GM18502 (cell line): ENCODE measurements around the gene FOXE1.

Source experiments
- ATAC-seq: cut with Tn5 transposase; IDR thresholded peaks from one replicate; pipeline ENCODE4 v1.9.1; 2021; ENCODE audit warnings: mild to moderate bottlenecking; ENCODE audit not compliant: unreplicated experiment, poor library complexity

Gene FOXE1

DNA sequence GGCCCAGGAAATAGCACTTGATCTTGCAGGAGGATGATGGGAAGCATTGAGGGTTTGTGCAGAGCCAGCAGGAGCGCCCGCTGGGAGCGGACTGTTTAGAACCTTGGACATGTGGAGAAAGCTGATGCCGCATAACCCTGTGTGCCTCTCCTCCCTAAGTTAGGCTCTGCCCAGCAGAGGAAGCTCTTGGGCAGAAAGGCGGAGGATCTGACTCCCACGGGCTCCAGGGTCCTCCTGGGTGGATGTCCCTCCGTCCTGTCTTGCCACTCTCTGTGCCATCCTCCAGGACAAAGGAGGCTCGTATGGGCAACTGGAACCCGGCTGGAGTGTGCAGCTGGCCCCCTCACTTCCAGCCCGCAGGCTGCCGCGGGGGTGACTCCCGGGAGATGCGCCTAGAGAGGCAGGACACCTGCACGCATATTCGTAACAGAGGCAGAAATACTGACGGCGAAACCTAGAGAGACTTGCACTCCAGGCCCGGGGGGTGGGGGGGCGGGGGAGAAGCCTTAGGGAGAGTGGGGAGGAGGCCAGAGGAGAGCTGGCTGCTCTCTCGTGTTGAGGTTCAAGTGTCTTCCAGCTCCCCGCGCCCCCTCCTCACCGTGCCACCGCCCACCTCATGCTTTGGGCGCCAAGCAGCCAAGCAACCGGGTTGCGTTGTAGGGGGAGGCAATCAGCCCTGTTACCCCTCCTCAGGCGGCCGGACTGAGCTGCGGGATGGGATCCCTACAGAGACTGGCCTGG is 5.4 kb upstream of the FOXE1 start:
- ATAC-seq = no peak

DNA sequence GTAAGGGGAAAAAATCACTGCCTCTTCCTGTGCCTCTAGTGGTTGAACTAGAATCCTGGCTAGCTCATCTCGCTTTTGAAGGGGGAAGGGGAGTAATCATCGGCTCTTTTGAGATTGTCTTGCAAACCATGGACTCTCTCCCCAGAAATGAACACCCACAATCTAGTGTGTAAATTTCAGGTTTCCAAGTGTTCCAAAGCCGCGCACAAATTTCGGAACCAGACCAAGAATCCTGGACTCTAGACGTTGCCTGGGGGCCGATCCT is 4.9 kb upstream of the FOXE1 start:
- no peak for ATAC-seq

DNA sequence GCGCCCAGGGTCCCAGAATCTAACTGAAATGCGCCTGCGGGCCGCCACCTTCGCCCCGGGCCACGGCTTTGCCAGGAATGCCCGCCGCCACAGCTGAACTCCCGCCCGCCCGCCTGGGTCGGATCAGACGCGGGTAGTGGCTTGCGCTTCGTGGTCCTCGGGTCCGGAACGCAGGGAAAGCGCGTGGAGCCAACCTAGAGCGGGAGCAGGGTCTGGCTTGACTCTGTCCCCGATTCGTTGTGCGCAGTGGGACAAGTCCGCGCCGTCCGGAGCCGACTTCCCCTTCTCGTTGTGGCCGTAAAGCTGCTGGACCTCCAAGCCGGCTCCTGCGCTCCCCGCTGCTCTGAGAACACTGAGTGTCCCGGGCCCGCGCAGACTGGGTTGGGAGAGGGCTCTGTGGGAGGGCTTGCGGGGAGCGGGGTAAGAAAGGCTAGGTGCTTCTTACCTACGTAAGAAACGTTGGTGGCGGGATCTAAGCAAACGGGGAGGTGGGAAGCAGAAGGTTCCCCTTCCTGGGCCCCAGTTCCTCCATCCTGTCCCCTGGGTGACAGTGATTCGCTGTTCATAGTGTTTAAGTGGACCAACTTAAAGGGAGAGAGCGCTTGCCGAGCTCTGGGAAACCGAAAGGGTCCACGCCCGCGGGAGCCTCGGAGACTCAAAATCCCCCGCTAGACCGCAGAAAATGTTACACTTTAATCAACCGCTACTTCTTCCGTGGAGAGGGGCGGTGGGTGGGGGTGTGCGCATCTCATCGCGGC is 4.4 kb upstream of the FOXE1 start:
- no peak for ATAC-seq

DNA sequence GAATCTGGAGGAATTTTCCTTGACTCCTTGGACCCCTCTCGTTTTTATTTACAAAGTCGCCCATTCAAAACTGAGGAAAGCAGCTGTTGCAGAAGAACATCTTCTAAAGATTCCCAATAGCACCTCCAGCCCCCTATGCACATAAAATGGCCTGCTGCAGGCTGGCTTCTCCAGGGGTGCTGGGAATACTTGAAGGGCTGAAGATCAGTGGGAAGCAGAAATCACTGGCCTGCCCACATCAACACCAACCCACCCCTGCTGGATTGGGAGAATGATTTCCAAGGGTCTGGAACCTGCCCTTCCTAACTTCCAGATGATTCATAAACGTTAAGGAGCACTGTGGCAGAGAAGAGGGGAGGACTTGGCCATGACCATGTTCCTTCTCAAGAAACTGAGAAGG is 3.0 kb upstream of the FOXE1 start:
- no peak for ATAC-seq

DNA sequence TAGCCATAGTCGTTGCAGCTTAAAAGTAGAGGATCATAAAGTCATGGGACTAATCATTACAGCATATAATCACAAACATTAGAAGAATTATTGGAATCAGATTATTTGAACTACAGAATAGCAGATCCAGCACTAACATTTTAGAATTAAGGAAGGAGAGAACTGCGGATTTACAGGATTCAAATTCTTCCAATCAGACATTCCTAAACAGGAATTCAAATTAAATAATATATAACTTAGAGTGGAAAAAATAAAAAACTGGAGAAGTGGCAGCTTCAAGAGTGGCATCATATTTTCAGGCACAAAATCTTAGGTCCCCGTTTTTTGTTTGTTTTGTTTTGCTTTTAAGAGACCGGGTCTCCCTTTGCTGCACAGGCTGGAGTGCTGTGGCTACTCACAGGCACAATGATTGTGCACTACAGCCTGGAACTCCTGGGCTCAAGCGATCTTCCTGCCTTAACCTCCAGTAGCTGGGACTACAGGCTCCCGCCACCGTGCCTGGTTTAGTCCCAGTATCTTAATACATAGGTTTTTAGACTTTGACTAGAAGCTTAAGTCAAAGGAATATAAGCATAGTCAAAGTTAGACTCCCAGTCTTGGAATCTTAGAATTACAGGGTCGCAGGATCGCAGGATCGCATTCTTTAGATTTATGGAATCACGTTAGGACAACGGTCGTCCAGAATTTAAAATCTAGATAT is 2.1 kb upstream of the FOXE1 start:
- ATAC-seq = no peak

DNA sequence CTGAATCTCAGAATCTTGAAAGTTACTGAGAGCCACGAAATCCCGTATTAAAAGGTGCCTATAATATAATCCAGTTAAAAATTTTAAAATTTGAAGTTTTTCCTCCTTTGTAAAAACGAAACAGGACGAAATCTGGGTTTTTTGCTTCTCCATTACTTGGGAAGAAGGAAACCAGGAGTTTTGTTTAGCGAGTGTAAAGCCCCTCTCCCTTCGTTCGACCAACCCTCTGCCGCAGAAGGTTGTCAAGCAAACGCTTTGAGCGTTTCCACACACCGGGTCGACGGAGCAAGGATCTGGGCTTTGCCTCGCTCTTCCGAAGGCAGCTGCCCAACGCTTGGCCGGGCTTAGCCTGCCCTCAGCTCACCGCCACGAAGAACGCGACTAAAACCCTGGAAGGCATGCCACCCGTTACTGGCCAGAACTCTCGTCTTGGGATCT is 1.6 kb upstream of the FOXE1 start:
- ATAC-seq = no peak

DNA sequence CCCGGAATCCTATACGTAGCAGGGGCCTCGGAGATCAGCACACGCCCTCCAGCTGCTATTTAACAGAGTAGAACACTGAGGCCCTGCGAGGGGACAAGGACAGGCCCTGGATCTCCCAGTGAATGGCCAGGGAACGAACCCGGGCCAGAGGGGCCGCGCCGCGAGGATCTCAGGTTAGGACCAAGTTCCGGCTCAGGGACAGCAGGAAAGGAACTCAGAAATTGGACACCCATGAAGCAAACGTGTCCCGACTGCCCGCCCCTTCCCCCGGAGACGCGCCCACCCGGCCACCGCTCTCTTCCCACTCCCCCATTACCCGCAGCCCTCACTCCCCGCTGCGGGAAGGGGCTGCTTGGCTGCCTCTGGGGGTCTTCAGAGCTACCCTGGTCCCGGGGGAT is 1.0 kb upstream of the FOXE1 start:
- no peak for ATAC-seq

DNA sequence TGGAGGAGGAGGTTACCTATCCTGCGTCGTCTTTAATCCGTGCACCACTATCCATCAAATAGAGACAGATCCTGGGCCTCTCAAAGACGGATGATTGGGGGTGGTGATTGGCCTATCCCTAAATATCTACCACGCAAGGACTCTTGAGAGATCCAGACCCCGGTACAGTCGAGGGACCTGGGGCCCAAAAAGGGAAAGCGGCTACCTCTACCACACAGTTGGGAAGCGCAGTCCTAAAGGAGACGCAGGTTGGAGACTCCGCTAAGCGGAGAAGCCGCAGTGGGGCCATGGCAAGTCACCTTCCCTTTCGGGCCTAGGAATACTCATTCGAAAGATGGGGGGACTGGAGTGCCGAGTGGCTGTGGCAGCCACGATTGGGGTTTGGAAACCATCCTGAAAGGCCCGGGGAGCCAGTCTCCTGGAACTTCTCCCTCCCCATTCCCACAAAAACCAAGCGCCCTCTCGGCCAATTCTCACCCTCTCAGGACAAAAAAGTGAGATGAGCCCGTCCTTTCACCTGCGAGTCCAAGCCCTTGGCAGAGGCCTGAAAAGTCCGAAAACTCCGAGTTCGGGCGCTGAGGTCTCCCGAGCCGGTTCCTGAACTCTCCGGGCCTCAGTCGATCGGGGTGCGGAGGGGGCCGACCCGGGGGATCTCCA is 499 bp upstream of the FOXE1 start:
- ATAC-seq = no peak

DNA sequence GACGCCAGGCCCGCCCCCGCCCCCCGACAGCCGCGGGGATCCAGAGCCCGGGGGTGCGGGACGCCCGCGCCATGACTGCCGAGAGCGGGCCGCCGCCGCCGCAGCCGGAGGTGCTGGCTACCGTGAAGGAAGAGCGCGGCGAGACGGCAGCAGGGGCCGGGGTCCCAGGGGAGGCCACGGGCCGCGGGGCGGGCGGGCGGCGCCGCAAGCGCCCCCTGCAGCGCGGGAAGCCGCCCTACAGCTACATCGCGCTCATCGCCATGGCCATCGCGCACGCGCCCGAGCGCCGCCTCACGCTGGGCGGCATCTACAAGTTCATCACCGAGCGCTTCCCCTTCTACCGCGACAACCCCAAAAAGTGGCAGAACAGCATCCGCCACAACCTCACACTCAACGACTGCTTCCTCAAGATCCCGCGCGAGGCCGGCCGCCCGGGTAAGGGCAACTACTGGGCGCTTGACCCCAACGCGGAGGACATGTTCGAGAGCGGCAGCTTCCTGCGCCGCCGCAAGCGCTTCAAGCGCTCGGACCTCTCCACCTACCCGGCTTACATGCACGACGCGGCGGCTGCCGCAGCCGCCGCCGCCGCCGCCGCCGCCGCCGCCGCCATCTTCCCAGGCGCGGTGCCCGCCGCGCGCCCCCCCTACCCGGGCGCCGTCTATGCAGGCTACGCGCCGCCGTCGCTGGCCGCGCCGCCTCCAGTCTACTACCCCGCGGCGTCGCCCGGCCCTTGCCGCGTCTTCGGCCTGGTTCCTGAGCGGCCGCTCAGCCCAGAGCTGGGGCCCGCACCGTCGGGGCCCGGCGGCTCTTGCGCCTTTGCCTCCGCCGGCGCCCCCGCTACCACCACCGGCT is 1.0 kb downstream of the FOXE1 start:
- ATAC-seq = peak; percentile 53

DNA sequence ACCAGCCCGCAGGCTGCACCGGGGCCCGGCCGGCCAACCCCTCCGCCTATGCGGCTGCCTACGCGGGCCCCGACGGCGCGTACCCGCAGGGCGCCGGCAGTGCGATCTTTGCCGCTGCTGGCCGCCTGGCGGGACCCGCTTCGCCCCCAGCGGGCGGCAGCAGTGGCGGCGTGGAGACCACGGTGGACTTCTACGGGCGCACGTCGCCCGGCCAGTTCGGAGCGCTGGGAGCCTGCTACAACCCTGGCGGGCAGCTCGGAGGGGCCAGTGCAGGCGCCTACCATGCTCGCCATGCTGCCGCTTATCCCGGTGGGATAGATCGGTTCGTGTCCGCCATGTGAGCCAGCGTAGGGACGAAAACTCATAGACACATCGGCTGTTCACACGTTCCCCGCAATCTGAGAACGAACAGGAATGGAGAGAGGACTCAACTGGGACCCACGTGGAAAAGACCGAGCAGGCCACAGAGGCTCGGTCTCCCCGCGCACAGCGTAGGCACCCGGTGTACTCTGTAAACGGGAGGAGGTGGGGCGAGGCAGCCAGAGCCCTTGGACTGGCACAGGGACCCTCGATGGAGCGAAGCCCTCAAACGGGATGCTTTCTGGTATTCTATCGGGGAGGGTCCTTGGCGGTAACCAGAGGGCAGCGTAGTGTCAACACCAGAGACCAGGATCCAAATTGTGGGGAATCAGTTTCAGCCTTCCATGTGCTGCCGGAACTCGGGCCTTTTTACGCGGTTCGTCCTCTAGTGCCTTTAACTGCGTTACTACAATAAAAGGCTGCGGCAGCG is 1.9 kb downstream of the FOXE1 start:
- ATAC-seq = no peak

DNA sequence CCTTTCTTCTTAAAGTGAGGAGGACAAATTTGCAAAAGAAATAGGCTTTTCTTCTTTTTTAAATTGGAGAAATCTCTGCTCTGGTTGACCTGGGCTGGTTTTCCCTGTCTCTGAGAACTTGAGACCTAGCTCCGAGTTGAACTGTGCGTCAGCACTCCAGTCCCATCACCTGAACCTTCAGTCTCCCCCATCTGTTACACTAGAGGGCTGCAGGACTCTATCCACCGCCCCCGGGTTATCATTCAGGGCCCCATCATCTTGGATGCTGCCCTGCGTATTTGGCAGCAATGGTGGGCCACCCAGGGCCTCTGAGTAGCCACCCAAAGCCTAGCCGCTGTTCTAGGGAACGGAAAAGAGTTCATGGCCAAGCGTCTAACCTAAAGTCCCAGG is 2.5 kb downstream of the FOXE1 start:
- no peak for ATAC-seq

DNA sequence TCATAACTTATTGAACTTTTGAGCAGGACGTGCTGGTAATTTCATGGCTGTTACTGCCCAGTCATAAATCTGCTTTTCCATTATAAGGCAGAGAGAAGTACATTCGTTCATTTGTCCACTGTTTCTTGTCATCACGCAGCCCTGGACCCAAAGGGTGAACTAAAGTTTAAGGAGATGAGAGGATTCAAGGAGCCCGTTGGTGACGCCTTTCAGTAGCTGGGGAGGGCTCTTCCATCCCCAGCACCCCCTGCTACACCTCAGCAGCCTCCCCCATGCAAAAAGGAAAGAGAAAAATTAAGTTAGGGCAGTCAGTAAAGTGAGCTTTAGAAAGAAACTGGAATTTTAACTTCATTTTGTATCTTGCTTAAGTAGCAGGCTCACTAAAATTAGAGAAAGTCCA is 2.9 kb downstream of the FOXE1 start:
- no peak for ATAC-seq

DNA sequence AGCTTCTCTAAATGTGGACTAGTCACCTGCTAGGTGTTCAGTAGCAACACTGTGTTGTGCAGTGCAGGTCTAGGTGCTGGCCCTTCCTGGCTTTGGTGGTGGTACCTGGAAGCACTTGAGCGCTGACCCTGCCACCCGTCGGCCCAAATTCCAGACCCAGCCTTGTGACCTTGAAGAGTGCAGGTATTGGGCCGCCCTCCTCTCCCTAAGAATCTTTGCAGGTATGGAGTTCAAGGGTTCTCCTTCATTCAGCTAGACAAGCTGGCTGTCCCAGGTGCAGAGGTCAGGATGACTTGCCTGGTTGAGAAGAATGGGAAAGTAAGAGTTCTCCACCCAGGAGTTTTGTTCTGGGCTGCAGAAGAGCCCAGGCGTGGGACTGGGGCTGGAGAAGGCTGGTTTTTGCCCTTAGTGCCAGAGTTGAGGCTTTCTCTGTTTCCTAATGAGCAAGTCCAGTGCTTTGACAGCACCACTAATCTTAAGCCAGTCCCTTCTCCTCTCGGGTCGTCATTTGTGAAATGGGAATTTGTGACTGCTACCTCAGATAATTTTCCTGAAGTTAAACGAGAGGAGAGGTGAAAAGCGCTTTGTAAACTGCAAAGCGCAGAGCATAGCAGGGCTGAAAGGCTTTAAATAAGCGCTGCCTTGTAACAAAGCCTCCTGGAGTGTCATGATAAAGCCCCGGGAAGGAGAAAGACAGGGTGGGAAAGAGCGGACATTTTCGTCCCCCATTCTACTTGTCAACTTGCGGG is 4.0 kb downstream of the FOXE1 start:
- no peak for ATAC-seq

DNA sequence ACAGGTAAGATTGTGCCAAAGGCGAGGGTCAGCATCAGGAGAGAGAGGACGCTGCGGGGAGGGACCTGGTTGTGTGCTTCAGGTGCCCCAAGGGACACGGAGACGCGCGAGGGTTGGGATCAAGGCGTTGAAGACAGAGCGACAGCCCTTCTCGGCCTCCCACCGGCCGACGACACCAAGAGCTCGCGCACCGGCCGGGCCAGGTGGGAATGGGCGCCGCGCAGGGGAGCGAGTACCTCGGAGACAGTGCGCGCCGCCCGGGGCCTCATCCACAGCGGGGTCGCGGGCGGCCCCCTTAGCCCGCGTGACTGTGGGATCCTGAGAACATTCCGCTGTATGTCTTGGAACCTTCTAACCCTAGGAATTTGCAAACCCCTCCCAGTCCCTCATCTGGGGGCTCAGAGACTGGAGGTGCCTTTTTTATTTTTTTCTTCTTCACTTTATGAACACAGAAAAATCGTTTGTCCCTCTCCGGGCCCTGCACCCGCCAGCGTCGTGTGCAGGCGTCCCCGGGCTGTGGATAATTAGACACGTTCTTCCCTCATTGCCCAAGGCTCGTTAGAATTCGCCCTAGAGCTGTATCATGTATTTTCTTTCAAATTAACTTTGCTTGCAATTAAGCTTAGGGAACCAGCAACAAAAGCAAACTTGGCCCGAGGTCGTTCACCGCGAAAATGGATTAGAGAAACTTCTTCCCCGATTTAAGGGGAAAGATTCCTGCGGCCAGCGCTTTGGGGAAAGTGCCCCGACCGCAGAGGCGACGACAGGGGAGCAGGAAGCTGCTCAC is 4.8 kb downstream of the FOXE1 start:
- ATAC-seq = no peak

DNA sequence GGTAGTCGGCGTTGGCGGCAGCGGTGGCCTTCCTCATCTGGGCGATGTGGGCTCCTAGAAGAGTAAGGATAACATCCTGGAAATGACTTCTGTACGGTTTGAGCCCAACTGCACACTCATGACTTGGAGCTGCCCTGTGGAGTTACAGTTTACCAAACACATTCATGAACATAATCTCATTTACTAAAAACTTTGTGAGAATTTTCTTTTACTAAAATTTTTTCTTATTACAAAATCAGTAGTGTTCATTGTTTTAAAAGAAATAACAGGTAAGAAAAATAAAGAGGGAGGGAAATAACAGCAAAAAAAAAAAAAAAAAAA is 5.3 kb downstream of the FOXE1 start:
- no peak for ATAC-seq

DNA sequence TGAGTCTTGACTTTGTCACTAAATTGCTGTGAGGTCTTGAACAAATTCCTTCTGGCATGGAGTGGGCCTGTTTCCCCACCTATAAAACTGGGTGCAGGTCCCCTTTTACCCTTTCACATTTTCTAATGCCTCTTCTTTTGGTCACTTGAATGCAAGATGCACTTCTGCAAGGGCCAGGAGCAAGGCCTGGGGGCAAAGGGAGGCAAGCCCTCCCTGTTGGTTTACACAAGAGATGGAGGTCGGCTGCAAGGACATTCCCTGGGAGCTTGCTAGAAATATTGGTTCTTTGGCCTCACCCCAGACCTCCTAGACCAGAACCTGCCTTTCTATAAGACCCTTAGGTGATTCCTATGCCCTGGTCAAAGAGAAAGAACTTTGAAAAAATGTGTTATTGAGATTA is 5.8 kb downstream of the FOXE1 start:
- ATAC-seq = no peak

DNA sequence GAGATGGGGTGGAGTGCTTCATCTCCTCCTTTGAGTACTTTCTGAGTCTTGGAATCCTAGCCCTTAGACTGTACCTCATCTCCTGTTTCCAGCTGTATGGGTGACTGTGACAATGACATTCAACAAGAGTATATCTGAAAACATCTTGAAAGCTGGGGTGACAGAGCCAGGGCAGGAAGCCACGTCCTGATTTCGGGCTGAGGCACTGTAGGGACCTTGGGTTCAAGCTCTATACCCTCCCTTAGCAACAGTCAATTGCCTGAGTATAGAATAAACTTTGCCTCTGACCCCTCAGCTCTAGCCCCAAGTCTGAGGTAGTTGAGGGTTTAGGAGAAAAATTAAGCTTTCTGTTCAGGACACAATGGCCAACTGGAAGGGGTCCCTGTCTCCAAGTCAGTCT is 6.3 kb downstream of the FOXE1 start:
- no peak for ATAC-seq

DNA sequence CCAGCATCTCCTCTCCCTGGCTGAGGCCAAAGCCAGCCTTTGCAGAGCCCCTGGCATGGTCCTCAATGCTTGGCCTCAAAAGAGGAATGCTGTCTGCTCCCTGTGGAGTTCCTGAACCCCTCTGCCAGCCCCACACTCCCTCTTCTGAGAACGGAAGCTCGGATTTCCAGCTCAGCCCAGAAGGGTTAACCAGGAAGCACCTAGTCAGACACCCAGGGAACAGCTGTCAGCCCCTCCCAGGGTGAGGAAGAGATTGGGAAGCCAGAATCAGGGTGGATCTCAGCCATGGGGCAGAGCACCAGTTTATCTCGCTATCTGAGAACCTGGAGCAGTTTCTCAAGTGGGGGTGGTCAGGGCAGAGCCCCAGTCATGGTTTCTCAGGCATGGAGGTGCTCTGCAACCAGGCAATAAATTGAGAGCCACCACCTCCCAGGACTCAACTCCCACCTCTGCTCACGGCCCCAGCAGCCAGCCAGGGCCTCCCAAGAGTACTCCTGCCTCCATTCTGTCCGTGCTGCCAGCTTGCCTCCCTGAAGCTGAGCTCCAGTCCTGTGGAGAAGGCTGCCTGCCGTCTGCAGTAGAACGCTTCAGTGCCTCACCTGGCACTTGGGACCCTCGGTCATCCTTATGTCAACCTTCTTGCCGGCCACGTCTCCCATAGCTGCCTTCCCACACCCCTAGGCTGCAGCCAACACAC is 7.6 kb downstream of the FOXE1 start:
- ATAC-seq = no peak
